HG03469 (cell line): Measurements from ENCODE around the gene ACSBG1.
"Not testable (repeated sequence)": the region's sequence is repeated elsewhere in the genome, so short reads cannot be mapped to it uniquely, and the experiment has no call there.

ENCODE experiments used
- ATAC-seq: cut with Tn5 transposase; IDR thresholded peaks from one replicate; pipeline ENCODE4 v1.9.1; 2021; ENCODE audit warnings: mild to moderate bottlenecking, moderate library complexity, moderate number of reproducible peaks; ENCODE audit not compliant: unreplicated experiment

The ACSBG1 gene

GRCh38 chr15:78171864-78172472 is 62.4 kb downstream of the ACSBG1 start:
- no peak for ATAC-seq

- ATAC-seq, result peak; percentile 59
These were observed 63.3 kb downstream of the ACSBG1 start for GRCh38 chr15:78170848-78171773.

DNA sequence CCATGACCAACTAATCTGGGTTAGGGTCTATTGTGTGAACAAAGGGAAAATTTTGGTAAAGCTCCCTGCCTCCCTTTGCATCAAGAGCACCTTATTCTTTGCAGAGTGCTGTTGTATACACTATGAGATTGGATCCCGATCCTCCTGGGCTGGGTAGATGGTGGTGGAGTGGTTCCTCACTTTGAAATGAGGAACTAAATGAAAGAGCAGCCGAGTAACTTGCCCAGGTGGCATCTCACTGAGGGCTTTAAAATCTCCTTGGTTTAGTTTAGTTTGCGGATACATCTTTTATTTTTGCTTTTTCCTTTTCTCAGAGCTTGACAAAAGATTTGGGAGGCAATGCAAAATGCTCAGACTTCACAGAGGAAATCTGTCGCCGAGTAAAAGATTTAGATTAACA is 65.8 kb downstream of the ACSBG1 start:
- ATAC-seq, result no peak

GRCh38 chr15:78167227-78167888 is 67.0 kb downstream of the ACSBG1 start:
- ATAC-seq, result peak; percentile 45

DNA sequence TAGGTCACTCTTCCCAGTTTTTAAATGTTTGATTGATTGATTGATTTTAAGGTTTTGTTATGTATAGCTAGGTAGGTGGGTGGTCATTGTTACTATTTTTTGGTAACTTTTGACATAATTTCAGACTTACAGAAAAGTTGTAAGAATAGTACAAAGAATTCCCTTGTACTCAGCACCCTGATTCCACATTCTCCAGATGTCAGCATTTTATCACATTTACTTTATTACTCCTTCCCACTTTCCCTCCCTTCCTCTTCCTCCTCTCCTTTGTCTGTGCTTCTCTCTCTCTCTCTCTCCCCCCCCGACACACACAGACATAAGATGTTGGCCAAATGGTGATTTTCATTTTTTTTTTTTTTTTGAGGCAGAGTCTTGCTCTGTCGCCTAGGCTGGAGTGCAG is 70.4 kb downstream of the ACSBG1 start:
- ATAC-seq, result no peak

DNA sequence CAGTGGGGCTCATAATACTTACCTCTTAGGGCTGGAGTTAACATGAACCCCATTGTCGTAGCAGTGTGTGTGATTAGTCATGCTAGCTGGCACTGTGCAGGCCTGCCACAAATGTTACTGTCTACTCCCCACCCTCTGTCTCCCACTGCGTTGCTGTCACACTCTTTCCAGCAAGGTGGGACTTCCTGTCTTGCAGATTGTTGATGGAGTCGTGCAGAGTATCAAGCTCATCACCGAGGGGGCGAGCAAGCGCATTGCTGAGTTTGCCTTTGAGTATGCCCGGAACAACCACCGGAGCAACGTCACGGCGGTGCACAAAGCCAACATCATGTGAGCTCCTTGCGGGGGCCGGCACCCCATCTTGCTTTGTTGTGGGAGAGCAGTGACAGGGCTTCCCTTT is 72.3 kb downstream of the ACSBG1 start:
- ATAC-seq, result no peak

DNA sequence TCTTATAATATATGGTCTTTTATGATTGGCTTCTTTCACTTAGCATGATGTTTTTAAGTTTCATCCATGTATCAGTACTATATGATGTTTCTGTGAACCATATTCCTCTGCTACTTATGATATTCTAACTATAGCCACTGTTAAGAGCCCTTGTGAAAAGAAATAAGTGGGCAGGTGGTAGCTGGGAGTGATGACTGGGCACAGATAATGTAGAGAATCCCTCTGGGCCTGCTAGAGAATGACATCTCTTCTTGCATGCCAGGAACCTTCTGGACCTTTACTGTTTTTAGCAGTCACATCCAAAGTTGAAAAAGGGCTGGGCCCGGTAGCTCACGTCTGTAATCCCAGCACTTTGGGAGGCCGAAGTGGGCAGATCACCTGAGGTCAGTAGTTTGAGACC is 75.0 kb downstream of the ACSBG1 start:
- ATAC-seq, result no peak

GRCh38 chr15:78157203-78157602 is 77.2 kb downstream of the ACSBG1 start:
- no peak for ATAC-seq

- no peak for ATAC-seq
These were observed 77.7 kb downstream of the ACSBG1 start for GRCh38 chr15:78156653-78157052.

DNA sequence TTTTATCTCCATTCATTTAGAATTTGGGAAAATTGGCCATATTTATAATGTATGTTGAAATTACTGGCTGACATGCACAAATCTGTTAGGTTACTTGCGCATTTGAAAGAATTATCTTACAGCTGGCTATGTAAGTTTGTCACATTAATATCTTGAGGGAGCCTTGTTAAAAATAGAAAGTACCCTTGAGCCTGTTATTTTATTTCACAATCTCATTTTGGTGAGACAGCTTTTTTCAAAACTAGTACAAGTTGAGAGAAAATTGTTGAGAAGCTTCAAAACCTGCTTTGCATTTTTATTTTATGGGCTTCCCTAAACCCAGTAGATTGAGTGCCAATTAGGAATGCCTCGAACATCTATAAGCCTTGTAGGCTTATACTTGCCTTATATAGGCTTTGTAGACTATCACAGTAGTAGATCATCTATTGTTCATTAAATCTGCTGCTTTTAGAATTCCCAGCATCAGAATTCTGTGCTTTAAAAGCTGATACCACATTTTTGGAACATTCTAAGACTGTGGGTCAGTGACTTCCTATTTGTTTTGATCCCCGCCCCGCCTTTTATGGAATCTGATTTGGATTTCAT is 78.9 kb downstream of the ACSBG1 start:
- no peak for ATAC-seq

DNA sequence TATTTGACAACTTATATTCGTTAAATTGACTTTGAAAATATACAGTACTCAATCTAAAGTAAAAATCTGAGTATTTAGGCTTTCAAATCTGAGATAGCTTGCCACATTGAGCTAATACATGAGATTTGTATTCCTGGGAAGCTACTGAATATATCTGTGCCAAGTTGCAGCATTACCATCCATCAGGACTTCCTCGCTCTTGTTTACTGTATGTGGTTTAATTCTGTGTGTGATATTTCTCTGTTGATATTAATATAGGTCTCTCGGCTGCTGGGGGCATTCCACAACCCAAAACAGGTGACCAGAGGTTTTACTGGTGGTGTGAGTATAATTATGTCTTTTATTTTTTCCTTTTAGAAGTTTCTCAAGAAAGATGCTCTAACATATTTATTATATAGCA is 79.4 kb downstream of the ACSBG1 start:
- no peak for ATAC-seq

DNA sequence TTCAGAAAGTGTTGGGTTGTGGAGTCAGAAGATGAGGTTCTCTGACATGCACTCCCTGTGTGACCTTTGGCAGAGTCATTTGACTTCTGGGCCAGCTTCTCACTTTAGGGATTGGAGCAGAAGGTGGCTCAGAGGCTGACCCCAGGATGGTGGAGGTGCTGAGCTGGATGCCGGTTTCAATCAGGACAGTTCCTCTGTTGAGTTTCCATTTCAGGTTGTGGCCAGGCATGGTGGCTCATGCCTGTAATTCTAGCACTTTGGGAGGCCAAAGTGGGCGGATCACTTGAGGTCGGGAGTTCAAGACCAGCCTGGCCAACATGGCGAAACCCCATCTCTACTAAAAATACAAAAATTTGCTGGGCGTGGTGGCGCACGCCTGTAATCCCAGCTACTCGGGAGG is 83.3 kb downstream of the ACSBG1 start:
- not testable (repeated sequence) for ATAC-seq

GRCh38 chr15:78149805-78150751 is 84.3 kb downstream of the ACSBG1 start:
- ATAC-seq, result no peak

DNA sequence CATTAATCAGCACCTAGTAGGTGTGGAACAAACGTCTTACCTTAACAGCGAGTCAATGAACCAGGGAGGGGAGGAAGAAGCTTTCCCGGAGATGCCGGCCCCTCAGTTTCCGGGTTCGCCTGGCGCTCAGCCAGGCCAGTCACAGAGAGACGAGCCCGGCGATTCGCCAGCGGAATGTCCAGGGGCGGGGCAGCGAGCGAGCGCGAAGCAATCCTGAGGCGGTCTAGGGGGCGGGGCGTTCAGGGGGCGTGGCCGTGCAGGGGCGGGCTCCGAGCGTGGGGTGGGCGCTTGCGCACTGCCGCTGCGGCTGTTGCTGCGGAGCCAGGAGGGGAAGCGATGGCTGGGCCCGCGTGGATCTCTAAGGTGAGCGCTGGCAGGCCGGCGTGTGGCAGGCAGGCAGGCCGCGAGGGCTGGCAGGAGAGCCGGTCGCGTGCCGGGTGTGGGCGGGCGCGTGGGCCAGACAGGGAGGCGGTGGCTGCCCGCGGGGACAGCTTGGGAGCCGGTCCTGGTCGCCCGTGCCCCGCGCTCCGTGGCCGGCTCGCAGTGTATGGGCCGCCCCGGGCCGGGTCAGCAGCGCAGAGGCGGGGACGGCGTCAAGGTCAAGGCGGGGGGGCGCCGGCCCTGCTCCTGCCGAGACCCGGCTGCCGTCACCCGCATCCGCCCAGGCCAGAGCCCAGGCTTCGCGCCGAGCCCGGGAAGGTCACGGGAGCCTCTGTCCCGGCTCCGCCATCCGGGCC is 85.1 kb downstream of the ACSBG1 start, which contains the start of gene IDH3A:
IDH3A (plus strand) TSS at position 295 of the 737 bp plus-strand sequence; CDS start at position 337, 42 bp downstream.
- peak; percentile 45 for ATAC-seq

GRCh38 chr15:78148392-78149067 is 85.8 kb downstream of the ACSBG1 start:
- no peak for ATAC-seq

DNA sequence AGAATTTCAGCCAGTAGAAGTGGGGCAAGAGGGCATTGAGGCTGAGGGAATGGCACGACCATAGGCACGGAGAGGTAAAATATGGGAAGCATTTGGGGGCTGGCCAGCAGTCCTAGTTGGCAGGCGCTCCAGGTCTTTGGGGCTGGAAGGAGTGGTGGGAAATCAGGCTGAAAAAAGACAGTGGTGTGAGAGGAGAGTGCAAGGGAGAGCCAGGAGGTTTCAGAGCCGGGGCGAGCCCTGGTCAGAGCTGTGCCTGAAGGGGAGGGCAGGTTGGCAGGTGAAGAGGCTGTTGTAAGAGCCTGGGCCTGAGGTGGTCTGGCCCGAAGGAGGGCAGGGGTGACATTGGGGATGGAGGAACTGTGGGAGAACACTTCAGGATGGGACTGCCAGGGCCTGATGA is 86.8 kb downstream of the ACSBG1 start:
- no peak for ATAC-seq

DNA sequence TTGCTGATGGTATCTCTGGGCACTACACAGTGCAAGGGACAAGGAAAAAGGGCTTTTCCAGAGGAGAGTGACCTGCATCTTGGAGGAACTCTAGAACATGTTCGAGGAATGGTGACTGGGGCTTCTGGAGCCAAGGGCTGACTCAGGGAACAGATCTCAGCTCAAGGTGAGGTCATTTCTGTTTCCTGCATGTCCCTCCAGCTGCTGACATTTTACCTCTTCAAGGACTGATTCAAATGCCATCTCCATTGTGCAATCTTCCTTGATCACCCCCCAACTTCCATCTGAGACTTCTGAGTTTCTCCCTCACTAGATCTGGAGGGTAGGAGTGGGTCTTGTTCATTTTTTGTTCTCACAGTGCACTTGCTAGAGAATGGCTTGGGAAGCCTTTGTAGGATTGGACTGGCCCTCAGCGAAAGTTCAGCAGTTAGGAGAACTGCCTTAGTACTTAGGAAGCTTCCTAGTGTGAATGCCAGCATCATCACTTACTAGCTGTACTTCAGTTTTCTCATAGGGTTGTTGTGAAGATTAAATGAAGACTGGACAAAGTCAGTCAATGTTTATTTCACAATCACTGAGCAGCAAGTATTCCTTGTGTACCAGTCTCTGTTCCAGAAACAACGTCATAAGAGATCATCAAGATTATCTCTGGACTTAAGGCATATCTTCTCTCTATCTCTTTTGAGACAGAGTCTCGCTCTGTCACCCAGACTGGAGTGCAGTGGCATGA is 87.8 kb downstream of the ACSBG1 start:
- no peak for ATAC-seq

- ATAC-seq, result no peak
These were observed 92.0 kb downstream of the ACSBG1 start for GRCh38 chr15:78142332-78142731.
